ENCODE data around the gene CLDN22. TPM values are rescaled to one million over a fixed set of nuclear protein-coding genes. Genes with fewer than 3 reads are reported as not detected.

CLDN22 gene
- total and polyA plus RNA-seq, 10 of the 15 experiments (the other 5 are each of a cell fraction or from before 2014, with no cell fraction given) = not detected

GRCh38 chr4:183328832-183329231 lies 8.8 kb upstream of the CLDN22 start:
- Histone ChIP-seq H4K20me1 (ENCODE audit: control insufficient read depth, insufficient read depth) (no peaks in the 10 kb centered on the region), H3K27me3 (replicated peaks in 1 of 2; ENCODE audit: control insufficient read depth in 2 of 2, insufficient read depth in 2 of 2, low read length in 1 of 2) (no peaks in the 10 kb centered on the region; a peak in 1 of 4 replicates), H3K4me2 (ENCODE audit: control insufficient read depth, insufficient read depth) (no peak overlapping the region), H3K27ac (ENCODE audit: control insufficient read depth, insufficient read depth) (no peak overlapping the region), H3K36me3 (ENCODE audit: control insufficient read depth in 2 of 2, insufficient read depth in 2 of 2, low read length in 1 of 2) (no peaks in the 10 kb centered on the region), H3K4me1 (ENCODE audit: control insufficient read depth, insufficient read depth, low read length) (no peaks in the 10 kb centered on the region), H3K4me3 (no peak overlapping the region), H3K79me2 (ENCODE audit: control insufficient read depth, insufficient read depth, low read length) (no peaks in the 10 kb centered on the region), H2AFZ (ENCODE audit: control insufficient read depth, low read depth, low read length) (no peak overlapping the region), H3K9me3 (replicated peaks; ENCODE audit: control insufficient read depth, insufficient read depth, low read length) (no peaks in the 10 kb centered on the region; the same call in 2 of the 3 replicates), H3K9ac (ENCODE audit: control insufficient read depth, insufficient read depth, low read length) (no peak overlapping the region)
- intact Hi-C loops (cut with micrococcal nuclease; ENCODE audit: unreplicated experiment) (no loop called here), in situ Hi-C loops (cut with MboI) (no loop called here)
- CTCF ChIA-PET = no interaction called here
- POLR2A ChIA-PET = no interaction called here
- WGBS (ENCODE audit: insufficient coverage, insufficient replicate concordance, low lambda C conversion rate, missing lambda C conversion rate) = 9% methylated on average over 7 of the region's 7 CpGs
- FAIRE-seq = no peak
- ATAC-seq = no peak
- RAD21 ChIA-PET (ENCODE audit: unreplicated experiment) = no interaction called here
- no peak for DNase-seq (ENCODE audit: low read depth, low spot score)
- TF ChIP-seq JUNB (IDR thresholded peaks at IDR 0.05) (no peak), CBX5 (IDR thresholded peaks at IDR 0.05; ENCODE audit: low read depth) (no peak), BMI1 (IDR thresholded peaks at IDR 0.05; ENCODE audit: borderline replicate concordance) (no peak), EGR1 (IDR thresholded peaks at IDR 0.05; ENCODE audit: borderline replicate concordance in 1 of 2, low read depth in 2 of 2, low read length in 2 of 2) (no peak), BACH1 (IDR thresholded peaks at IDR 0.05; ENCODE audit: borderline replicate concordance) (no peak), PAX5 (IDR thresholded peaks at IDR 0.05; ENCODE audit: borderline replicate concordance, low read depth, low read length) (no peak), ZZZ3 (IDR thresholded peaks at IDR 0.05; ENCODE audit: control insufficient read depth, insufficient read length, low read depth) (no peak), SPI1 (IDR thresholded peaks at IDR 0.05; ENCODE audit: borderline replicate concordance, insufficient read depth, low read depth, low read length) (no peak), EP300 (IDR thresholded peaks at IDR 0.05; ENCODE audit: borderline replicate concordance in 1 of 2, control insufficient read depth in 1 of 2, low read depth in 2 of 2, low read length in 2 of 2) (no peak), ZNF622 (IDR thresholded peaks at IDR 0.05) (no peak), SREBF2 (IDR thresholded peaks at IDR 0.05; ENCODE audit: low read length) (no peak), IRF3 (IDR thresholded peaks at IDR 0.05) (no peak), WRNIP1 (IDR thresholded peaks at IDR 0.05; ENCODE audit: borderline replicate concordance, low read depth, low read length) (no peak), SP1 (IDR thresholded peaks at IDR 0.05; ENCODE audit: low read depth, low read length) (no peak), TAF1 (IDR thresholded peaks at IDR 0.05; ENCODE audit: borderline replicate concordance, low read depth, low read length) (no peak), FOXM1 (IDR thresholded peaks at IDR 0.05; ENCODE audit: low read depth, low read length) (no peak)
- no TSS peak for BruUV-seq (replicated peaks)
- SMC1A ChIA-PET (ENCODE audit: uncharacterized antibody, unreplicated experiment) = no interaction called here

Data from GM12878 (cell line).